GM18519 (cell line): ENCODE data around the gene CASP8.
"Not testable (repeated sequence)": the region's sequence is repeated elsewhere in the genome, so short reads cannot be mapped to it uniquely, and the experiment has no call there.

Experiments used
- ATAC-seq: cut with Tn5 transposase; IDR thresholded peaks from one replicate; pipeline ENCODE4 v1.9.1; 2021; ENCODE audit warnings: mild to moderate bottlenecking, moderate library complexity; ENCODE audit not compliant: unreplicated experiment, low FRiP score

The CASP8 gene

GRCh38 chr2:201239167-201239935 lies 21.0 kb upstream of the CASP8 start:
- not testable (repeated sequence) for ATAC-seq

- ATAC-seq = no peak
Measured at GRCh38 chr2:201242571-201243277, 17.6 kb upstream of the CASP8 start.

- ATAC-seq = no peak
Measured at GRCh38 chr2:201244829-201245228, 15.5 kb upstream of the CASP8 start.

DNA sequence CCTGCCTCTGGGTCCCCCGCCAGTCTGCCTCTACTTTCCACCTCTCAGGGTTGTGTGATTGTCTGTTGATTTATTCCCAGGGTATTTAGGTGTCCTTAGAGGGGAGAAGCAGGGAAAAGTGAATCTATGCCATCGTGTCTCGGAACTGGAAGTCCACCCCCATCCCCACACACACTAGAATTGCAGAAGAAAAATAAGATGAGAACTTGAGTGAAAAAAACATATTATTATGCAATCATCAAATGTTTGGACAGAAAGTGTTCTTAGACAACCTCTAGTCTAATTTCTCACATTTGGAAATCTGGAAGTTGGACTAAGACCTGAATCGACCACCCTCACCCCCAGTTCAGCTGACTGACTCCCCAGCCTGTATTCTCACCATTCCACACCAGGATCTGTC lies 14.1 kb upstream of the CASP8 start:
- no peak for ATAC-seq

GRCh38 chr2:201248288-201248844 lies 12.0 kb upstream of the CASP8 start:
- ATAC-seq = no peak

- no peak for ATAC-seq
Measured at GRCh38 chr2:201249889-201250288, 10.4 kb upstream of the CASP8 start.

DNA sequence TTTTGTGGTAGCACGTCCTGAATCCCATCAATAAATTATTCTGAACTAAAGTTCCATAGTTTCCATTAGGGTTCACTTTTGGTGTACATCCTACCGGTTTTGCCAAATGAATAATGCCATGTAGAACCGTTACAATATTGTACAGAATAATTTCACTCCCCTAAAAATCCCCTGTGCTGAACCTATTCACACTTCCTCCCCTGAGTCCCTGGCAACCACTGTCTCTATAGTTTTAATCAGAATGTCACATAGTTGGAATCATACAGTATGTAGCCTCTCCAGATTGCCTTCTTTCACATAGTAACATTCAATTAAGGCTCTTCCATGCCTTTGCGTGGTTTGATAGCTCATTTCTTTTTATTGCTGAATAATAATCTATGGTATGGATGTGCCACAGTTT lies 9.6 kb upstream of the CASP8 start:
- ATAC-seq = no peak

- ATAC-seq = no peak
Measured at GRCh38 chr2:201254081-201254730, 6.1 kb upstream of the CASP8 start.

DNA sequence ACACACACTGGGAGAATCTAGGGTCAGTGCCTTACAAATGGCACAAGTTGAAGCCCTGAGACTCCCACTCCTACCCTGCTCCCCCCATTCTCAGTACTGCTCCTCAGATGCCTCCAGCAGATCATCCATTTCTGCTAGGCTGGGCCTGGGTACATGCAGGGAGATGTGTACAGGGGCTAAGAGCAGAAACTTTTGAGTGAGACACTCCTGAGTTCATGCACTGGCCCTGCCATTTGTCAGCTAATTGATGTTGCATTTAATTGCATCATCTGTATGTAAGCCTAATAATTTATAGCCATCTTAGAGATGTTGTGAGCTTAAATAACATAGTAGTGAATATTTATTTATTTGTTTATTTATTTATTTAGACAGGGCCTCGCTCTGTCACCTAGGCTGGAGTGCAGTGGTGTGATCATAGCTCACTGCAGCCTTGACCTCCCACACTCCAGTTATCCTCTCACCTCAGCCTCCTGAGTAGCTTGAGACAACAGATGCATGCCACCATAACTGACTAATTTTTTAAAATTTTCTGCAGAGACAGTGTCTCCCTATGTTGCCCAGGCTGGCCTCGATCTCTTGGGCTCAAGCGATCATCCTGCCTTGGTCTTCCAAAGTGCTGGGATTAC lies 4.8 kb upstream of the CASP8 start:
- ATAC-seq = no peak

- no peak for ATAC-seq
Measured at GRCh38 chr2:201256082-201256481, 4.3 kb upstream of the CASP8 start.

DNA sequence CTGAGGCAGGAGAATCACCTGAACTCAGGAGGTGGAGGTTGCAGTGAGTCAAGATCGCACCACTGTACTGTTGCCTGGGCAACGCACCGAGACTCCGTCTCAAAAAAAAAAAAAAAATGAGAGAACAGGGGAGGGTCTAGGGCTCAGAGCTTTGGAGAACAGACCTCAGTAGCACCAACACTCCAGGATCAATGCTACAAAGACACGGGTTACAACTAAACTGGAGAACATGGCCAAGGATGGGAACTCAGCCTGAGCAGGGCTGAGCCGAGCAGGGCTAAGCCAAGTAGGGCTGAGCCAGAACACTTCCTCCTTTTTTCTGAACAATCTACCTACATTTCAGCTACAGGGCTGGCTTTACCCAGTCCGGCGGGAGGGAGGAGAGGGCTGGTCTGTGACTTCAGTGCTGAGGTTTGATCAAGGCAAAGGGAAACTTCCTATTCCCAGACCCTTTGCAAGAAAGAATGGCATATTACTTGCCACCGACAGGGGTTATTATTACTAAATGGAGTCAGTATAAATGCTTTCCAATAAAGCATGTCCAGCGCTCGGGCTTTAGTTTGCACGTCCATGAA lies 2.9 kb upstream of the CASP8 start:
- peak; percentile 25 for ATAC-seq

DNA sequence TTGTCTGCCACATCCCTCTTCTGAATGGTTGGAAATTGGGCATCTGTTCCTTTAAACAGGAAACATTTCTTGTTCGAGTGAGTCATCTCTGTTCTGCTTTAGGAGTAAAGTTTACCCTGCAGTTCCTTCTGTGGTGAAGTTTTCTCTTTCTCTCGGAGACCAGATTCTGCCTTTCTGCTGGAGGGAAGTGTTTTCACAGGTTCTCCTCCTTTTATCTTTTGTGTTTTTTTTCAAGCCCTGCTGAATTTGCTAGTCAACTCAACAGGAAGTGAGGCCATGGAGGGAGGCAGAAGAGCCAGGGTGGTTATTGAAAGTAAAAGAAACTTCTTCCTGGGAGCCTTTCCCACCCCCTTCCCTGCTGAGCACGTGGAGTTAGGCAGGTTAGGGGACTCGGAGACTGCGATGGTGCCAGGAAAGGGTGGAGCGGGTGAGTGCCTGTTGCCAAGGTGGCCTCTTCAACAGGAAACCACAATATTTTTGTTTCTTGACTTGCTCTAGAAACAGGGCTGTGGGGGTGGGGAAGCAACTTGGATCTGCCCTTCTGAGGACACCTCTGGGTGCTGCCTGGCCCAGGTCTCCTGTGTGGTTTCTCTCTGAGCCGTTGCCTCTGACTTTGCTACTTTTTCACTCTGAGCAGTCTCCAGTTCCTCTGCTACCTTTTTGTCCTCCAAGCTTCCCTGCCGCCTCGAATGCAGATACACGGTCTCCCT lies 2.2 kb upstream of the CASP8 start:
- ATAC-seq = peak; percentile 57

DNA sequence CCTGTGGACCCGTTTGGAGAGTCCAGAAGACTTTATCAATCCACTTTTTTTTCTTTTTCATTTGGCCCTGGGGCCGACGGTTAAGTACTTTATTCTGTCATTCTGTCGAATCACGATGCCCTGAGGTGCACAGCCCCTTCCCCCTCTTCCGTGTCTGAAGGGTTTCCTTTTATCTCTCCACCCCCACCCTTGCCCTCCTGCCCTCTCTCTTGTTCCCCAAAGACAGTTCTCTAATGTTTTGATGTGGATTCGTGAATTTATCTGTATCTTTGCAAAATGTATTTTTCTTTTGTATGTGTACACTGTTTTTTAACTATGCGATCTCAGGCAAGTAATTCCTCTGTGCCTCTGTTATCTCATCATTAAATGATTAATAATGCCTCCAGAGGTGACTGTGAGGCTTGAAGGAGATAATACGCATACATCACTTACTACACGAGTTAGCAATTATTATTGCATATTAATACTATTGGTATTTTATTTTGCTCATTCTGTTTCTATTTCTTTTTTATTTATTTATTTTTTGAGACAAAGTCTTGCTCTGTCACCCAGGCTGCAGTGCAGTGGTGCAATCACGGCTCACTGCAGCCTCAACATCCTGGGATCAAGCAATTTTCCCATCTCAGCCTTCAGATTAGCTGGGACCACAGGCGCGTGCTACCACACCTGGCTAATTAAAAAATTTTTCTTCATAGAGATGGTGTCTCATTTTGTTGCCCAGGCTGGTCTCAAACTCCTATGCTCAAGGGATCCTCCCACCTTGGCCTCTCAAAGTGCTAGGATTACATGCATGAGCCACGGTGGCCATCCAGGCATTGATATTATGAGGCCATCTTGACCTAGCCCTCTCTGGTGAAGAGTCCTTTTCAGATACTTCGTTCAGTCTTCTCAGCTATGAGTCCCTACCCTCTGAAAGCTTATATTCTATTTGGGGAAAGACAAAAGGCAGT lies 1.4 kb upstream of the CASP8 start:
- ATAC-seq = no peak

GRCh38 chr2:201261471-201261870 lies 1.1 kb downstream of the CASP8 start:
- ATAC-seq = no peak

DNA sequence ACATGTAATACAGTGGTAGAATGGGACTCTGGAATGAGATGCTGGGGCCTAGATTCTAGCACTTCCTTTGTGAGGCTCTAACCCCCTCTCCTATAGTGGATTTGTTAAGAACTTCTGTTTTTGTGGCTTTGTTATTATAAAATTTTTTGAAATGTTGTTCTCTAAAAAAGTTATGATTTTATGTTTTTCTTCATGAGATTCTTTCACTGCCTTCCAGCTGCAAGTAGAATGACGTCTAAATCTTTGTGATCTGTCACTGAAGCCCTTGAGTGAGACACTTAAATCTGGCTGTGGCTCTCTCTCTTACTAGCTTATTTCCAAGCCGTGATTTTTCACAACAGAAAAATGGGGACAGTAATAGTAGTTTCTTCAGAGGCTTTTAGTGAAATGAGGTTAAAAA lies 1.6 kb downstream of the CASP8 start:
- ATAC-seq = no peak

- ATAC-seq = no peak
Measured at GRCh38 chr2:201262718-201263117, 2.4 kb downstream of the CASP8 start.

GRCh38 chr2:201263779-201264178 lies 3.4 kb downstream of the CASP8 start:
- ATAC-seq = no peak

- ATAC-seq = no peak
Measured at GRCh38 chr2:201264472-201265173, 4.3 kb downstream of the CASP8 start.
